Motor neuron (in vitro differentiated cells): ENCODE data around the gene PAX2. TPM values are rescaled to one million over a fixed set of nuclear protein-coding genes. Genes with fewer than 3 reads are reported as not detected.

Experiments
- ATAC-seq, 8 experiments: fragments of 200-7000 bp; cut with Tn5 transposase; replicated peaks in 6 of 8; 2 replicates each; pipeline ENCODE4 v1.8.0; 2021; ENCODE audit warnings: mild to moderate bottlenecking in 8 of 8, moderate library complexity in 8 of 8
- H3K27ac ChIP-seq, 2 donors: fragments of 250-450 bp; sonication (Bioruptor Pico); 2 replicates each; pipeline ENCODE4 v1.9.0; 2021; ENCODE audit warnings: antibody characterized with exemption in 2 of 2, mild to moderate bottlenecking in 2 of 2, moderate library complexity in 1 of 2
- H3K4me1 ChIP-seq, 2 donors: fragments of 250-450 bp; sonication (Bioruptor Pico); replicated peaks in 1 of 2; 2 replicates each; pipeline ENCODE4 v1.6.1; 2021; ENCODE audit warnings: antibody characterized with exemption in 2 of 2, mild to moderate bottlenecking in 2 of 2, moderate library complexity in 1 of 2
- H3K4me3 ChIP-seq, 5 donors: fragments of 250-450 bp; sonication (Bioruptor Pico); 2 replicates each; pipeline ENCODE4 v1.9.0; 2021; ENCODE audit warnings: antibody characterized with exemption in 5 of 5, mild to moderate bottlenecking in 5 of 5, moderate library complexity in 4 of 5
- WGBS, 10 experiments: fragments of 450-650 bp; shearing (Covaris generic); methylation state at CpG; one replicate each; pipeline ENCODE4 v1.0.0; 2022; 5-methylcytosine and 5-hydroxymethylcytosine counted together
- in situ Hi-C, 9 experiments: fragments of 400-800 bp; cut with MboI; loops; one replicate each; pipeline ENCODE4 v1.15.0; 2021; ENCODE audit warnings: low sequenced_read_pairs in 9 of 9, low pct_unique_long_range_greater_than_20kb in 2 of 9; ENCODE audit not compliant: unreplicated experiment in 9 of 9
- total RNA-seq, 8 experiments: library from RNA; unstranded; fragments of 300-600 nt; gene quantifications; 2 replicates each; pipeline versions ENCODE4 v1.2.3 to v1.2.4, GENCODE V29; 2022

PAX2 gene
- total RNA-seq, 8 experiments from 2014 or later: 0.13 to 2.2 (median 0.77) TPM; not detected in 1

GRCh38 chr10:100826983-100827818 is 81.8 kb downstream of the PAX2 start:
- Histone ChIP-seq H3K4me3 (peak overlapping the region; percentile 34 to 54 (median 49)), H3K27ac (no peak overlapping the region), H3K4me1 (peaks cover 14 to 18% of the 10 kb centered on the region in 2 donors)
- in situ Hi-C loops: loop anchor here in 1 of 9 experiments (25.0 kb wide), 1 partner anchor 265 kb away; no protein-coding TSS in a partner anchor
- WGBS, 10 experiments: 20% methylated on average over 1 of the region's 68 CpGs; no CpG with 5 or more reads in 9 of the 10 experiments
- ATAC-seq: peak; percentile 21 to 79 (median 70)

GRCh38 chr10:100827819-100828737 is 82.7 kb downstream of the PAX2 start:
- Histone ChIP-seq H3K4me3 (peak overlapping the region in 4 of 5 donors; percentile 5 to 54 (median 51)), H3K4me1 (peaks cover 14 to 18% of the 10 kb centered on the region in 2 donors), H3K27ac (no peak overlapping the region)
- in situ Hi-C loops: loop anchor here in 1 of 9 experiments (25.0 kb wide), 1 partner anchor 266 kb away; no protein-coding TSS in a partner anchor
- WGBS, 10 experiments: 0 to 13% (median 4%) methylated on average over 3 to 23 of the region's 69 CpGs; no CpG with 5 or more reads in 3 of the 10 experiments
- ATAC-seq: peak; percentile 69 to 76 (median 72)

- peak overlapping the region in 3 of 5 donors; percentile 49 to 54 (median 53) for H3K4me3 ChIP-seq
- in situ Hi-C loops: loop anchor here in 1 of 9 experiments (25.0 kb wide), 1 partner anchor 266 kb away; no protein-coding TSS in a partner anchor
- no peak overlapping the region for H3K27ac ChIP-seq
- WGBS, 10 experiments: 0% methylated on average over 1 of the region's 20 CpGs; no CpG with 5 or more reads in 9 of the 10 experiments
- H3K4me1 ChIP-seq: peaks cover 14 to 18% of the 10 kb centered on the region in 2 donors
- peak in 3 of 8 experiments; percentile 14 to 16 (median 15) for ATAC-seq
Observed at GRCh38 chr10:100828738-100829096, 83.3 kb downstream of the PAX2 start.

- in situ Hi-C loops: loop anchor here in 1 of 9 experiments (25.0 kb wide), 1 partner anchor 267 kb away; no protein-coding TSS in a partner anchor
- Histone ChIP-seq H3K4me1 (peaks cover 14 to 18% of the 10 kb centered on the region in 2 donors), H3K4me3 (peak overlapping the region in 2 of 5 donors; percentile 49 to 53), H3K27ac (no peak overlapping the region)
- WGBS, 10 experiments: 0 to 27% (median 5%) methylated on average over 2 to 28 of the region's 58 CpGs; no CpG with 5 or more reads in 2 of the 10 experiments
- ATAC-seq: peak in 2 of 8 experiments; percentile 10 to 31
Observed at GRCh38 chr10:100829097-100829870, 83.9 kb downstream of the PAX2 start.

- no peak for ATAC-seq
- in situ Hi-C loops: loop anchor here in 1 of 9 experiments (25.0 kb wide), 1 partner anchor 268 kb away; no protein-coding TSS in a partner anchor
- H3K27ac ChIP-seq: no peak overlapping the region
- no peak overlapping the region for H3K4me3 ChIP-seq
- peaks cover 10 to 14% of the 10 kb centered on the region in 2 donors for H3K4me1 ChIP-seq
- WGBS, 10 experiments: 3 to 25% (median 8%) methylated on average over 2 to 16 of the region's 44 CpGs; no CpG with 5 or more reads in 2 of the 10 experiments
Observed at GRCh38 chr10:100829933-100830727, 84.7 kb downstream of the PAX2 start.

- ATAC-seq: no peak
- H3K4me1 ChIP-seq: peaks cover 8 to 14% of the 10 kb centered on the region in 2 donors
- in situ Hi-C loops: loop anchor here in 1 of 9 experiments (25.0 kb wide), 1 partner anchor 268 kb away; no protein-coding TSS in a partner anchor
- WGBS, 10 experiments: 0% methylated on average over 1 of the region's 1 CpG; no CpG with 5 or more reads in 8 of the 10 experiments
- H3K27ac ChIP-seq: no peak overlapping the region
- no peak overlapping the region for H3K4me3 ChIP-seq
Observed at GRCh38 chr10:100830728-100831111, 85.3 kb downstream of the PAX2 start.

GRCh38 chr10:100831742-100832141 is 86.4 kb downstream of the PAX2 start:
- H3K27ac ChIP-seq: no peak overlapping the region
- in situ Hi-C loops: loop anchor here in 1 of 9 experiments (25.0 kb wide), 1 partner anchor 269 kb away; no protein-coding TSS in a partner anchor
- H3K4me1 ChIP-seq: peaks cover 8% of the 10 kb centered on the region in 2 donors
- WGBS, 10 experiments: 0 to 60% methylated on average over 1 of the region's 1 CpG; no CpG with 5 or more reads in 8 of the 10 experiments
- no peak for ATAC-seq
- no peak overlapping the region for H3K4me3 ChIP-seq

- WGBS, 10 experiments: 60 to 80% (median 66%) methylated on average over 1 to 5 of the region's 7 CpGs; no CpG with 5 or more reads in 6 of the 10 experiments
- no peak for ATAC-seq
- no peak overlapping the region for H3K4me3 ChIP-seq
- no peak overlapping the region for H3K27ac ChIP-seq
- in situ Hi-C loops: loop anchor here in 1 of 9 experiments (25.0 kb wide), 1 partner anchor 274 kb away; no protein-coding TSS in a partner anchor
- no peaks in the 10 kb centered on the region for H3K4me1 ChIP-seq
Observed at GRCh38 chr10:100835810-100836209, 90.4 kb downstream of the PAX2 start.

GRCh38 chr10:100836891-100837290 is 91.5 kb downstream of the PAX2 start:
- ATAC-seq: no peak
- H3K4me1 ChIP-seq: no peaks in the 10 kb centered on the region
- no peak overlapping the region for H3K4me3 ChIP-seq
- H3K27ac ChIP-seq: no peak overlapping the region
- in situ Hi-C loops: loop anchor here in 1 of 9 experiments (25.0 kb wide), 1 partner anchor 275 kb away; no protein-coding TSS in a partner anchor

- ATAC-seq: no peak
- H3K4me1 ChIP-seq: no peaks in the 10 kb centered on the region
- no peak overlapping the region for H3K4me3 ChIP-seq
- 0 to 44% (median 33%) methylated on average over 1 to 3 of the region's 3 CpGs; no CpG with 5 or more reads in 5 of the 10 experiments for WGBS, 10 experiments
- no peak overlapping the region for H3K27ac ChIP-seq
- in situ Hi-C loops: loop anchor here in 1 of 9 experiments (25.0 kb wide), 1 partner anchor 275 kb away; no protein-coding TSS in a partner anchor
Observed at GRCh38 chr10:100837300-100837699, 91.9 kb downstream of the PAX2 start.

- Histone ChIP-seq H3K27ac (no peak overlapping the region), H3K4me3 (no peak overlapping the region), H3K4me1 (no peaks in the 10 kb centered on the region)
- no peak for ATAC-seq
- in situ Hi-C loops: loop anchor here in 1 of 9 experiments (25.0 kb wide), 1 partner anchor 277 kb away; no protein-coding TSS in a partner anchor
- WGBS, 10 experiments: 0 to 80% (median 68%) methylated on average over 1 to 3 of the region's 3 CpGs; no CpG with 5 or more reads in 1 of the 10 experiments
Observed at GRCh38 chr10:100838986-100839385, 93.6 kb downstream of the PAX2 start.
